Psoas muscle (tissue), 8 donors: ENCODE results near the gene FLVCR2. TPM values are rescaled to one million over a fixed set of nuclear protein-coding genes. Genes with fewer than 3 reads are reported as not detected.

Source experiments
- ATAC-seq, 4 donors: fragments of 200-7000 bp; cut with Tn5 transposase; one replicate each; pipeline ENCODE4 v1.9.1; 2020; ENCODE audit warnings: moderate library complexity in 3 of 4, mild to moderate bottlenecking in 2 of 4
- DNase-seq, 2 donors: peaks; one replicate each; pipeline ENCODE4 v3.0.0-alpha.2; 2020
- H3K27ac ChIP-seq: fragments of 200-600 bp; one replicate; pipeline ENCODE4 v1.8.0; 2022
- H3K27me3 ChIP-seq, 3 donors: fragments of 200-600 bp in 1 of 3; one replicate each; pipeline versions ENCODE4 v1.6.1 to v1.8.0; 2013 to 2022; ENCODE audit warnings: low read length in 2 of 3, mild to moderate bottlenecking in 2 of 3, moderate library complexity in 1 of 3; ENCODE audit not compliant: insufficient read depth in 3 of 3
- H3K36me3 ChIP-seq, 2 donors: fragments of 200-600 bp in 1 of 2; one replicate each; pipeline versions ENCODE4 v1.6.1 to v1.8.0; 2013 to 2022; ENCODE audit warnings: low read depth in 1 of 2, mild to moderate bottlenecking in 1 of 2, moderate library complexity in 1 of 2; ENCODE audit not compliant: insufficient read depth in 1 of 2
- H3K4me1 ChIP-seq: fragments of 200-600 bp; one replicate; pipeline ENCODE4 v1.8.0; 2022
- H3K4me3 ChIP-seq: fragments of 200-600 bp; one replicate; pipeline ENCODE4 v1.8.0; 2022; ENCODE audit warnings: mild to moderate bottlenecking
- H3K9me3 ChIP-seq: fragments of 200-600 bp; one replicate; pipeline ENCODE4 v1.8.0; 2022
- WGBS, 3 donors: extraction: QIAGEN DNeasy Blood & Tissue Kit; methylation state at CpG; one replicate each; pipeline versions ENCODE4 v1.1.6 to v1.1.7; 2013; 5-methylcytosine and 5-hydroxymethylcytosine counted together
- intact Hi-C, 2 donors: fragments of 100-400 bp; cut with DNase I; formaldehyde crosslinking; loops; one replicate each; pipeline versions ENCODE4 v1.11.0 to v1.14.2; 2022
- polyA plus RNA-seq, 3 donors: library from polyadenylated mRNA; stranded (reverse); fragments of 200-250 nt; gene quantifications; one replicate each; pipeline ENCODE4 v1.2.3, GENCODE V29; 2013
- total RNA-seq, 4 donors: library from RNA; stranded (reverse); fragmentation: NEBNext Ultra II Directional in 2 of 4; extraction: Animal tissue kit (Norgen Biotek cat#: 25700) in 2 of 4; gene quantifications; one replicate each; pipeline versions ENCODE4 v1.2.1 to v1.2.4, GENCODE V29; 2021 to 2023
- TF ChIP-seq, protein P1 (sequence below): fragments of 200-600 bp; IDR thresholded peaks from one replicate; pipeline ENCODE4 v1.8.0; 2022; ENCODE audit warnings: antibody characterized with exemption
- donor health status: healthy with polysubstance abuse.
- donor health status: DM: no; HTN: no; CAD: no; lungs with moderate emphysema.
- donor health status: Bipolar disorder and iron deficiency.
- donor health status: healthy.
- donor health status: DM: yes; HTN: yes; CAD: no.
- donor health status: DM: no; HTN: no; CAD: no.
- donor health status: DM: no; HTN: no; CAD: no.
- donor health status: DM: yes; HTN: yes; CAD: no.

Gene FLVCR2
- total and polyA plus RNA-seq, 7 donors: 0.71 to 9.8 (median 5.3) TPM

DNA sequence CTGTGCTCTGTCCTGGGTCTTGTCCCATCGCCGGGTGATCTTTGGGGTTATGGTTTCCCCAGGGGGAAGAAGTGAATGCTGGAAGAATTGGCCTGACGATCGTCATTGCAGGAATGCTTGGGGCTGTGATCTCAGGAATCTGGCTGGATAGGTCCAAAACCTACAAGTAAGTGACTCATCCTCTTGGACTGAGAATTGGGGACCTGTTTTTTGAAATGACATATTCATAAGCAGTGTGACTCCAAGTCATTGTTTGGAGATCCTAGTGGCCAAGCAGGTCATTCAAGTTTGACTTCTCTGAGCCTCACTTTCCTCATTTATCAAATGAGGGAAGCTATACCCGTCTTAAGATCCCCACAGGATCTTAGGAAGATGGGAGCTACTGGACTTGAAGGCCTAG, 56.4 kb downstream of the FLVCR2 start:
- no peaks in the 10 kb centered on the region for H3K9me3 ChIP-seq
- TF ChIP-seq, protein P1, sequence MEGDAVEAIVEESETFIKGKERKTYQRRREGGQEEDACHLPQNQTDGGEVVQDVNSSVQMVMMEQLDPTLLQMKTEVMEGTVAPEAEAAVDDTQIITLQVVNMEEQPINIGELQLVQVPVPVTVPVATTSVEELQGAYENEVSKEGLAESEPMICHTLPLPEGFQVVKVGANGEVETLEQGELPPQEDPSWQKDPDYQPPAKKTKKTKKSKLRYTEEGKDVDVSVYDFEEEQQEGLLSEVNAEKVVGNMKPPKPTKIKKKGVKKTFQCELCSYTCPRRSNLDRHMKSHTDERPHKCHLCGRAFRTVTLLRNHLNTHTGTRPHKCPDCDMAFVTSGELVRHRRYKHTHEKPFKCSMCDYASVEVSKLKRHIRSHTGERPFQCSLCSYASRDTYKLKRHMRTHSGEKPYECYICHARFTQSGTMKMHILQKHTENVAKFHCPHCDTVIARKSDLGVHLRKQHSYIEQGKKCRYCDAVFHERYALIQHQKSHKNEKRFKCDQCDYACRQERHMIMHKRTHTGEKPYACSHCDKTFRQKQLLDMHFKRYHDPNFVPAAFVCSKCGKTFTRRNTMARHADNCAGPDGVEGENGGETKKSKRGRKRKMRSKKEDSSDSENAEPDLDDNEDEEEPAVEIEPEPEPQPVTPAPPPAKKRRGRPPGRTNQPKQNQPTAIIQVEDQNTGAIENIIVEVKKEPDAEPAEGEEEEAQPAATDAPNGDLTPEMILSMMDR: no peak
- intact Hi-C loops: no loop called here
- H3K27ac ChIP-seq: no peak overlapping the region
- H3K36me3 ChIP-seq: peaks cover 0 to 5% of the 10 kb centered on the region in 2 donors
- 87 to 90% (median 87%) methylated on average over 5 of the region's 5 CpGs for WGBS, 3 donors
- ATAC-seq (no peak), DNase-seq (no peak)
- H3K27me3 ChIP-seq: no peaks in the 10 kb centered on the region
- no peaks in the 10 kb centered on the region for H3K4me1 ChIP-seq
- H3K4me3 ChIP-seq: no peak overlapping the region

DNA sequence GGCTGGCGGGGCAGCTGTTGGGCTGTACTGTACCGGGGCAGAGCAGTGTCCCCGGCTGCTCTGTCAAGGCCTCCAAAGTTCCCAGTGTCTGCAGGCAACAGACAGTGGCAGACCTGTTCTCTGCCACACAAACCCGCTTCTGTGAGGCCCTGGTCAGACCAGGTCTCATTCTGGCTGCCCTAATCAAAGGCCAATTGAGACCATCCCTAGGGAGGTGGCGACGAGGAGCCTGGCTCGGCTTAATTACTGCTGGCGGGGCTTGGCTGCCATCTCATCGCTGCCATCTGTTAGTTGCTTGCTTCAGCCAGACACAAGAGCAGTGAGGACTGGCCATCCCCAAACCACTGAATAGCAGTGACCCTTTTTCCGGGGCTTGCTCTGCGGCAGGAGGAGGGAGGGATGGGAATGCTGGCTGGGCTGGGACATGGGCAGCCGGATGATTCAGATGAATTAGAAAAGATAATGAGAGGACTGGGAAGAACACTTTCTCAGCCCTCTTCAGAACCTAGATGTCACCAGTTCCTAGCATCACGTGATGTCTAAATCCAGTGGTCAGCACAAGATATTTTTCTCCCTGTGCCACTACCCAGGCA, 57.8 kb downstream of the FLVCR2 start:
- DNase-seq (no peak), ATAC-seq (no peak)
- no peak overlapping the region for H3K27ac ChIP-seq
- no peak overlapping the region for H3K4me3 ChIP-seq
- intact Hi-C loops: no loop called here
- no peaks in the 10 kb centered on the region for H3K4me1 ChIP-seq
- H3K36me3 ChIP-seq: peaks cover 0 to 5% of the 10 kb centered on the region in 2 donors
- TF ChIP-seq, protein P1: no peak
- no peaks in the 10 kb centered on the region for H3K27me3 ChIP-seq
- H3K9me3 ChIP-seq: no peaks in the 10 kb centered on the region
- 39 to 72% (median 45%) methylated on average over 13 of the region's 13 CpGs for WGBS, 3 donors

DNA sequence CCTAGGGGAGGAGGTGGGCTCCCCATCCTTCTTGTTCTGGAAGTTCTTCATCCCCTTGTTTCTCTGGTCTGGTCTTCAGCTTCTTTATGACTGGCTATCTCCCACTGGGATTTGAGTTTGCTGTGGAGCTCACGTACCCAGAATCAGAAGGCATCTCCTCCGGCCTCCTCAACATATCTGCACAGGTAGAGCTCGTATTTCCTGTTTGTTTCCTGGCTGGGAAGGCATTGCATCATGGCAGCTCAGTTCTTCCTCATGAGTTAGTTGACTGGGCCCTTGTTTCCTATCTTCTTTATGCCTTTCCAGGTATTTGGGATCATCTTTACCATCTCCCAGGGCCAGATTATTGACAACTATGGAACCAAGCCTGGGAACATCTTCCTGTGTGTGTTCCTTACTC, 62.5 kb downstream of the FLVCR2 start:
- no peak for ATAC-seq
- no peak for DNase-seq
- TF ChIP-seq, protein P1: no peak
- intact Hi-C loops: loop anchor here in 1 of 2 donors (5.0 kb wide), 1 partner anchor 49 kb away; no protein-coding TSS in a partner anchor
- Histone ChIP-seq H3K4me1 (peaks cover 7% of the 10 kb centered on the region), H3K27ac (no peak overlapping the region), H3K4me3 (no peak overlapping the region), H3K36me3 (no peaks in the 10 kb centered on the region), H3K27me3 (no peaks in the 10 kb centered on the region), H3K9me3 (no peaks in the 10 kb centered on the region)
- 92 to 98% (median 96%) methylated on average over 3 of the region's 3 CpGs for WGBS, 3 donors

DNA sequence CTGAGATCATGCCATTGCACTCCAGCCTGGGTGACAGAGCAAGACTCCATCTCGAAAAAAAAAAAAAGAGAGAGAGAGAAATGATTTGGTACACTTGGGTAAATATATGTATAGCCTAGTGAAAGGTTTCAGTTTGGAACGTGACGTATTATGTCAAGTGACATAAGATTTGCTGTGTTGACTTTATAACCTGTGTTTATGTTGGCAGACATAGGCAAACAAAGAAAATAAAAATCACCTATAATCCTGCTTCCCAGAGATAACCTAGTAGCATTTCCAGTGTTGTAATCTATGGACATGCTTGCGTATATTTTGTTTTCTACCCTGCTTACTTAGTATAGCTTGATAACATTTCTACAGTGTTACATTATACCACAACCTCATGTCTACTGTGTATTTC, 65.6 kb downstream of the FLVCR2 start:
- Histone ChIP-seq H3K4me3 (no peak overlapping the region), H3K9me3 (no peaks in the 10 kb centered on the region), H3K27me3 (no peaks in the 10 kb centered on the region), H3K27ac (peak overlapping the region; percentile 49), H3K4me1 (peaks cover 26% of the 10 kb centered on the region), H3K36me3 (no peaks in the 10 kb centered on the region)
- WGBS, 3 donors: 46 to 63% (median 51%) methylated on average over 4 of the region's 4 CpGs
- ATAC-seq (no peak), DNase-seq (no peak)
- TF ChIP-seq, protein P1: no peak
- intact Hi-C loops: loop anchor here in 1 of 2 donors (5.0 kb wide), 1 partner anchor 52 kb away; no protein-coding TSS in a partner anchor

DNA sequence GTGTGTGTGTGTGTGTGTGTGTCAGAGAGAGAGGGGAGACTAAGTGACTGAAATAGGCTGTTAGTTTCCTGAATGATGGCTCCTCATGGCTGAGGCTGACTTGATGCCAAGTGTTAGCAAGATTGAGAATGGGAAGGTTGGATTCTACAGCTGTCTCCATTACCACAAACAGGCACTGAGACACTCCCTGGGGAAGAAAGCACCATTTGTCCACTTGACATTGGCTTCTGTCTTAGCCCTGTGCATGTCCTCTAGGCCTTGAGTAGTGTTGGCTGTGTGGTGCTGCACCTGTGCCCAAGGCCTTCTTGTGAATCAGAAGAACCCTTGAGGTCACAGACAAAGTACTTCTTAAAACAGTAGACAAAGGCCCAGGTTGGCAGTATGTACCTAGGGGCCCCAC, 66.6 kb downstream of the FLVCR2 start:
- Histone ChIP-seq H3K27ac (peak overlapping the region; percentile 18), H3K4me3 (no peak overlapping the region), H3K9me3 (no peaks in the 10 kb centered on the region), H3K4me1 (peaks cover 31% of the 10 kb centered on the region), H3K27me3 (no peaks in the 10 kb centered on the region), H3K36me3 (peaks cover under 1 to 9% of the 10 kb centered on the region in 2 donors)
- intact Hi-C loops: no loop called here
- ATAC-seq (no peak), DNase-seq (no peak)
- TF ChIP-seq, protein P1: no peak
